ENCODE results near the gene SPNS3. TPM values are rescaled to one million over a fixed set of nuclear protein-coding genes. Genes with fewer than 3 reads are reported as not detected.

SPNS3 gene
- total RNA-seq, 1 donor from 2014 or later, result 0.34 TPM

DNA sequence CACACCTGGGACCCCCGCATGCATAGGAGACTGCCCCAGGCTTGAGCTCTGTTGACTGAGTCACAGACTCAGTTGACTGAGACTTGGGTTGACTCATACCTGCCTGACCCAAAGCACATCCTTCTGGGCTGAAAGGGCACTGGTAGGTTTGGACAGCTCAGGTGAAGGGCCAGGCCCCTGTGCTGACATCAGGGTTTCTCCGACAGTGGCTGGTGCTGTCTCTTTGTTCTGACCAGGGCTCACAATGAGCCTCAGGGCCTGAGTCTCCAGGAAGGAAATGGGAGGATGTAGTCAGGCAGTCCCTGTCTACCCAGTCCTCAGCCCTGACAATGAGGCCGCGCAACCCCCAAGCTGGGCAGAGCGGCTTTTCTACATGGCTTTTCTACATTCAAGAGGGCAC lies 71.4 kb downstream of the SPNS3 start:
- peaks cover 33% of the 10 kb centered on the region for H3K27me3 Mint-ChIP-seq
- TF ChIP-seq CTCF (conservative IDR thresholded peaks at IDR 0.05), result no peak
- H3K27ac Mint-ChIP-seq, result no peak overlapping the region
- H3K4me3 Mint-ChIP-seq, result no peak overlapping the region
- no peak for DNase-seq (ENCODE audit: extremely low spot score, unreplicated experiment)
- no peaks in the 10 kb centered on the region for H3K36me3 Mint-ChIP-seq
- no peaks in the 10 kb centered on the region for H3K9me3 Mint-ChIP-seq
- peaks cover 15% of the 10 kb centered on the region for H3K4me1 Mint-ChIP-seq (ENCODE audit: unreplicated experiment)

- Mint-ChIP-seq H3K4me1 (ENCODE audit: unreplicated experiment) (peaks cover 17% of the 10 kb centered on the region), H3K27ac (no peak overlapping the region), H3K27me3 (peaks cover 22% of the 10 kb centered on the region), H3K4me3 (no peak overlapping the region), H3K36me3 (no peaks in the 10 kb centered on the region), H3K9me3 (no peaks in the 10 kb centered on the region)
- no peak for TF ChIP-seq CTCF (conservative IDR thresholded peaks at IDR 0.05)
- DNase-seq (ENCODE audit: extremely low spot score, unreplicated experiment), result no peak
Observed at GRCh38 chr17:4506175-4506813, 72.6 kb downstream of the SPNS3 start.

GRCh38 chr17:4506892-4507291 lies 73.2 kb downstream of the SPNS3 start:
- no peaks in the 10 kb centered on the region for H3K9me3 Mint-ChIP-seq
- H3K4me3 Mint-ChIP-seq, result no peak overlapping the region
- no peak for DNase-seq (ENCODE audit: extremely low spot score, unreplicated experiment)
- peaks cover 16% of the 10 kb centered on the region for H3K27me3 Mint-ChIP-seq
- H3K27ac Mint-ChIP-seq, result no peak overlapping the region
- no peaks in the 10 kb centered on the region for H3K36me3 Mint-ChIP-seq
- TF ChIP-seq CTCF (conservative IDR thresholded peaks at IDR 0.05), result no peak
- H3K4me1 Mint-ChIP-seq (ENCODE audit: unreplicated experiment), result peaks cover 17% of the 10 kb centered on the region

GRCh38 chr17:4507361-4508111 lies 73.8 kb downstream of the SPNS3 start:
- H3K27ac Mint-ChIP-seq, result no peak overlapping the region
- no peak overlapping the region for H3K4me3 Mint-ChIP-seq
- DNase-seq (ENCODE audit: extremely low spot score, unreplicated experiment), result no peak
- peaks cover 16% of the 10 kb centered on the region for H3K4me1 Mint-ChIP-seq (ENCODE audit: unreplicated experiment)
- H3K27me3 Mint-ChIP-seq, result peaks cover 12% of the 10 kb centered on the region
- no peaks in the 10 kb centered on the region for H3K9me3 Mint-ChIP-seq
- TF ChIP-seq CTCF (conservative IDR thresholded peaks at IDR 0.05), result no peak
- no peaks in the 10 kb centered on the region for H3K36me3 Mint-ChIP-seq

DNA sequence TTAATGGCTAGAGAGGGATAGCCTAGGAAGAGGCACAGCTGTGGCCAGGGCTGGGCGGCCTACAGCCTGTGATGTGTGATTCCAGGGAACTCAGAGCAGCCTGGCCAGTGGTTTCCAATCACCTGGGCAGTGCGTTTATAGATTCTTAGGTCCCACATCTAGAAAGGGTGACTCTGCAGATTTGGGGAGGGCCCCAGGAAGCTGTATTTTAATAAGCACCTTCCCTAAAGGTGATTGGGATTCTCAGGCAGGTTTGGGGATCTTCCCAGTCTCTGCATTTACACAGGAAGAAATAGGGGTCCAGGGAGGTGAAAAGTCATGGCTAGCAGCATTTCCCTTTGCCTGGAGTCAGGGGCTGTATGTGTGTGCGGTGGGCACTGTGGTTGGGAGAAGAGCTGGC lies 74.5 kb downstream of the SPNS3 start:
- H3K27ac Mint-ChIP-seq, result no peak overlapping the region
- no peaks in the 10 kb centered on the region for H3K36me3 Mint-ChIP-seq
- no peaks in the 10 kb centered on the region for H3K9me3 Mint-ChIP-seq
- no peak for DNase-seq (ENCODE audit: extremely low spot score, unreplicated experiment)
- no peak overlapping the region for H3K4me3 Mint-ChIP-seq
- peaks cover 12% of the 10 kb centered on the region for H3K4me1 Mint-ChIP-seq (ENCODE audit: unreplicated experiment)
- TF ChIP-seq CTCF (conservative IDR thresholded peaks at IDR 0.05), result no peak
- H3K27me3 Mint-ChIP-seq, result peaks cover 6% of the 10 kb centered on the region

Measured in type B pancreatic cell (in vitro differentiated cells).